Endodermal cell (in vitro differentiated cells): ENCODE data around the gene CYP4F3. TPM values are rescaled to one million over a fixed set of nuclear protein-coding genes. Genes with fewer than 3 reads are reported as not detected.

ENCODE experiments used
- DNase-seq: peaks from one replicate; pipeline ENCODE4 v3.0.0-alpha.2; 2017
- H3K27ac ChIP-seq: 2 replicates; pipeline ENCODE4 v1.5.1; 2013; ENCODE audit warnings: mild to moderate bottlenecking, low read depth, low read length, moderate library complexity
- H3K27me3 ChIP-seq: 2 replicates; pipeline ENCODE4 v1.6.1; 2013; ENCODE audit warnings: mild to moderate bottlenecking, low read length, moderate library complexity; ENCODE audit not compliant: insufficient read depth, control insufficient read depth, poor library complexity, severe bottlenecking
- H3K36me3 ChIP-seq: 2 replicates; pipeline ENCODE4 v1.7.0; 2013; ENCODE audit warnings: mild to moderate bottlenecking, low read length, moderate library complexity; ENCODE audit not compliant: control insufficient read depth, insufficient read depth
- H3K4me1 ChIP-seq: one replicate; pipeline ENCODE4 v1.7.0; 2013; ENCODE audit warnings: low read length; ENCODE audit not compliant: control insufficient read depth, insufficient read depth
- H3K4me3 ChIP-seq: 2 replicates; pipeline ENCODE4 v1.5.1; 2013; ENCODE audit warnings: mild to moderate bottlenecking, low read length, moderate library complexity
- H3K9ac ChIP-seq: 2 replicates; pipeline ENCODE4 v1.6.1; 2013; ENCODE audit warnings: mild to moderate bottlenecking, low read length, moderate library complexity; ENCODE audit not compliant: poor library complexity, severe bottlenecking; ENCODE audit errors: extremely low read depth
- H3K9me3 ChIP-seq: 2 replicates; pipeline ENCODE4 v1.6.1; 2013; ENCODE audit warnings: mild to moderate bottlenecking, low read length, moderate library complexity; ENCODE audit not compliant: control insufficient read depth
- H3K27ac Mint-ChIP-seq: 2 replicates; pipeline ENCODE4 v1.8.0; 2020; ENCODE audit warnings: mixed read lengths
- H3K27me3 Mint-ChIP-seq: 2 replicates; pipeline ENCODE4 v1.8.0; 2021; ENCODE audit warnings: mild to moderate bottlenecking, mixed read lengths; ENCODE audit not compliant: insufficient read depth
- H3K36me3 Mint-ChIP-seq: 2 replicates; pipeline ENCODE4 v1.8.0; 2020; ENCODE audit warnings: low read depth, mixed read lengths
- H3K4me1 Mint-ChIP-seq: 2 replicates; pipeline ENCODE4 v1.8.0; 2020; ENCODE audit warnings: mixed read lengths
- H3K4me3 Mint-ChIP-seq: 2 replicates; pipeline ENCODE4 v1.8.0; 2020; ENCODE audit warnings: mild to moderate bottlenecking, moderate library complexity, mixed read lengths
- H3K9me3 Mint-ChIP-seq: 2 replicates; pipeline ENCODE4 v1.8.0; 2020; ENCODE audit warnings: mild to moderate bottlenecking, mixed read lengths
- WGBS, 2 experiments: methylation state at CpG; one replicate each; pipeline versions ENCODE4 v1.1.5 to v1.1.7; 2013; ENCODE audit warnings: missing lambda C conversion rate in 2 of 2, mixed read lengths in 1 of 2; ENCODE audit not compliant: insufficient coverage in 1 of 2, insufficient read length in 1 of 2; 5-methylcytosine and 5-hydroxymethylcytosine counted together
- total RNA-seq, 2 donors: library from RNA; stranded (reverse); fragmentation: NEBNext Ultra II Directional in 1 of 2; extraction: Animal tissue kit (Norgen Biotek cat#: 25700) in 1 of 2; gene quantifications; 2 replicates in 1 of 2; 3 replicates in 1 of 2; pipeline ENCODE4 v1.2.1, GENCODE V29; 2021
- TF ChIP-seq, protein P1 (sequence below): fragments of 200-600 bp; sonication (generic); conservative IDR thresholded peaks from 2 replicates; pipeline ENCODE4 v1.5.0; 2021; ENCODE audit warnings: antibody characterized with exemption, mild to moderate bottlenecking

Gene CYP4F3
- total RNA-seq, 2 donors from 2014 or later: not detected

DNA sequence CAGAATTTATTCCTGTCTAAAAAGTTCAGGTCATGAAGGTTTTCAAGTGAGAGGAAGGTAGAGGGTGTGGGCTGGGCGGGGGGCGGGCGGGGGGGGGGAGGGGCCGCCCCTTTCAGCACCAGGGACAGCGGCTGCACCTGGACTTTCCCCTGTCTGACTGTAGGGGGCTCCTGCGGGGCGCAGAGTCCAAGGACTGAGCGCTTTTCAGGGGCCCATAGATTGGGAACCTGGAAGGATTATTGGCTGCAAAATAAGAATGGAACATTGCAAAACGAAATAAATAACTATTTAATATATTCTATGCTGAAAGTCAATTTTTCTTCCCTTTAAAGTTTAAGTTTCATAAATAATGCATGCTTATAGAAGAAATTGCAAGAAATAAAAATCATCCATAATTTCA, 8.9 kb upstream of the CYP4F3 start:
- peaks cover 76% of the 10 kb centered on the region for H3K9me3 Mint-ChIP-seq
- H3K9me3 ChIP-seq: peaks cover 76% of the 10 kb centered on the region
- no peaks in the 10 kb centered on the region for H3K36me3 Mint-ChIP-seq

GRCh38 chr19:15633082-15633835, 7.4 kb upstream of the CYP4F3 start:
- no peak overlapping the region for H3K27ac Mint-ChIP-seq
- no peak for DNase-seq
- no peaks in the 10 kb centered on the region for H3K4me1 ChIP-seq
- H3K4me1 Mint-ChIP-seq: no peaks in the 10 kb centered on the region
- no peak overlapping the region for H3K4me3 ChIP-seq
- no peak overlapping the region for H3K9ac ChIP-seq
- no peaks in the 10 kb centered on the region for H3K27me3 ChIP-seq
- no peaks in the 10 kb centered on the region for H3K27me3 Mint-ChIP-seq
- H3K9me3 ChIP-seq: peaks cover 74% of the 10 kb centered on the region
- 44 to 53% methylated on average over 2 to 5 of the region's 5 CpGs for WGBS, 2 experiments
- H3K4me3 Mint-ChIP-seq: no peak overlapping the region
- H3K36me3 Mint-ChIP-seq: no peaks in the 10 kb centered on the region
- no peak overlapping the region for H3K27ac ChIP-seq
- peaks cover 82% of the 10 kb centered on the region for H3K9me3 Mint-ChIP-seq
- TF ChIP-seq, protein P1, sequence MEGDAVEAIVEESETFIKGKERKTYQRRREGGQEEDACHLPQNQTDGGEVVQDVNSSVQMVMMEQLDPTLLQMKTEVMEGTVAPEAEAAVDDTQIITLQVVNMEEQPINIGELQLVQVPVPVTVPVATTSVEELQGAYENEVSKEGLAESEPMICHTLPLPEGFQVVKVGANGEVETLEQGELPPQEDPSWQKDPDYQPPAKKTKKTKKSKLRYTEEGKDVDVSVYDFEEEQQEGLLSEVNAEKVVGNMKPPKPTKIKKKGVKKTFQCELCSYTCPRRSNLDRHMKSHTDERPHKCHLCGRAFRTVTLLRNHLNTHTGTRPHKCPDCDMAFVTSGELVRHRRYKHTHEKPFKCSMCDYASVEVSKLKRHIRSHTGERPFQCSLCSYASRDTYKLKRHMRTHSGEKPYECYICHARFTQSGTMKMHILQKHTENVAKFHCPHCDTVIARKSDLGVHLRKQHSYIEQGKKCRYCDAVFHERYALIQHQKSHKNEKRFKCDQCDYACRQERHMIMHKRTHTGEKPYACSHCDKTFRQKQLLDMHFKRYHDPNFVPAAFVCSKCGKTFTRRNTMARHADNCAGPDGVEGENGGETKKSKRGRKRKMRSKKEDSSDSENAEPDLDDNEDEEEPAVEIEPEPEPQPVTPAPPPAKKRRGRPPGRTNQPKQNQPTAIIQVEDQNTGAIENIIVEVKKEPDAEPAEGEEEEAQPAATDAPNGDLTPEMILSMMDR: no peak
- H3K36me3 ChIP-seq: no peaks in the 10 kb centered on the region

More for the DNA sequence above, 8.9 kb upstream of the CYP4F3 start:
- Mint-ChIP-seq H3K27me3 (no peaks in the 10 kb centered on the region), H3K4me3 (no peak overlapping the region), H3K27ac (no peak overlapping the region), H3K4me1 (no peaks in the 10 kb centered on the region)
- Histone ChIP-seq H3K4me1 (no peaks in the 10 kb centered on the region), H3K27ac (no peak overlapping the region), H3K9ac (no peak overlapping the region), H3K4me3 (no peak overlapping the region), H3K27me3 (no peaks in the 10 kb centered on the region), H3K36me3 (no peaks in the 10 kb centered on the region)
- 68% methylated on average over 4 of the region's 9 CpGs; no CpG with 5 or more reads in 1 of the 2 experiments for WGBS, 2 experiments
- TF ChIP-seq, protein P1: peak; percentile 55
- DNase-seq: peak; percentile 83

DNA sequence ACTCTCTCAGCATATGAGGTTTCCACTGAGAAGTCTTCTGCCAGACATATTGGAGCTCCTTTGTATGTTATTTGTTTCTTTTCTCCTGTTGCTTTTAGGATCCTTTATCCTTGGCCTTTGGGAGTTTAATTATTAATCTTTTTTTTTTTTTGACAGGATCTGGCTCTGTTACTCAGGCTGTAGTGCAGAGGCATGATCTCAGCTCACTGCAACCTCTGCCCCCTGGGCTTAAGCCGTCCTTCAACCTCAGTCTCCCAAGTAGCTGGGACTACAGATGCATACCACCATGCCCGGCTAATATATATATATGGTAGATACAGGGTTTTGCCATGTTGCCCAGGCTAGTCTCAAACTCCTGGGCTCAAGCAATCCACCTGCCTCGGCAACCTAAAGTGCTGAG, 6.6 kb upstream of the CYP4F3 start:
- H3K36me3 ChIP-seq: no peaks in the 10 kb centered on the region
- H3K27ac ChIP-seq: no peak overlapping the region
- H3K27me3 Mint-ChIP-seq: no peaks in the 10 kb centered on the region
- no peaks in the 10 kb centered on the region for H3K4me1 ChIP-seq
- H3K4me1 Mint-ChIP-seq: no peaks in the 10 kb centered on the region
- no peak overlapping the region for H3K9ac ChIP-seq
- H3K36me3 Mint-ChIP-seq: no peaks in the 10 kb centered on the region
- H3K27me3 ChIP-seq: no peaks in the 10 kb centered on the region
- no peak overlapping the region for H3K27ac Mint-ChIP-seq
- no peak overlapping the region for H3K4me3 ChIP-seq
- no peak overlapping the region for H3K4me3 Mint-ChIP-seq
- no peak for DNase-seq
- 39 to 64% methylated on average over 2 to 3 of the region's 3 CpGs for WGBS, 2 experiments
- TF ChIP-seq, protein P1: no peak
- peaks cover 83% of the 10 kb centered on the region for H3K9me3 Mint-ChIP-seq
- peaks cover 68% of the 10 kb centered on the region for H3K9me3 ChIP-seq
